GM03348 (cell line): ENCODE results near the gene DUOX2.
"Not testable (repeated sequence)": the region's sequence is repeated elsewhere in the genome, so short reads cannot be mapped to it uniquely, and the experiment has no call there.

Source experiments
- DNase-seq: peaks from one replicate; pipeline ENCODE4 v3.0.0; 2012; ENCODE audit warnings: low spot score

DUOX2 gene

GRCh38 chr15:45100884-45101625, 12.9 kb downstream of the DUOX2 start:
- no peak for DNase-seq

DNA sequence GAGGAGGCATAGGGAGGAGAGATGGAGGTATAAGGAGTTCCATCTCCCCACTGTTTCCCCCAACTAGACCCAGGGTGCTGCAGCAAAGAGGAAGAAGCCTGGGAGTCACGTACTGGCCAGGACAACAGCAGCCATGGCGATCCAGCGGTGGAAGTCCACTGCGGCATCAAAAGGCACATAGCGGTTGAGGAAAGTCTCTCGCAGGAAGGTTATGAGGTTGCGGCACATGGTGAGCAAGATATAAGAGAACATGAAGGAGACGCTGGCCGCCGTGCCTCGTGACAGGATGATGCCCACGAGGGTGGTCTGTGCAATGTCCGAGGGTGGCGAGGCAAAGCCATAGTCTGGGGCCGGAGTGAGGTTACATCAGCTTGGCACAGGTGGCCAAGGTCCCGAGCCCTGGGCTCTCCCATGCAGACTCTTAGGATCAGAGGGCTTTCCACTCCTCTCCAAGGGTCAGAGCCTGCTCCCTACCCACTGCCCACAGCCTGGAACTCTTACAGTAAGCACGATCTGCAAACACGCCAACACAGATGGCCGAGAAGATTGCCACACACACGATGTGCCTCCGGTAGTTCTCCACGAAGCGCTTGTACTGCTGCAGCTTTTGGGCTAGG, 14.3 kb downstream of the DUOX2 start:
- DNase-seq: no peak

- DNase-seq: no peak
Observed at GRCh38 chr15:45097466-45097865, 16.5 kb downstream of the DUOX2 start.

DNA sequence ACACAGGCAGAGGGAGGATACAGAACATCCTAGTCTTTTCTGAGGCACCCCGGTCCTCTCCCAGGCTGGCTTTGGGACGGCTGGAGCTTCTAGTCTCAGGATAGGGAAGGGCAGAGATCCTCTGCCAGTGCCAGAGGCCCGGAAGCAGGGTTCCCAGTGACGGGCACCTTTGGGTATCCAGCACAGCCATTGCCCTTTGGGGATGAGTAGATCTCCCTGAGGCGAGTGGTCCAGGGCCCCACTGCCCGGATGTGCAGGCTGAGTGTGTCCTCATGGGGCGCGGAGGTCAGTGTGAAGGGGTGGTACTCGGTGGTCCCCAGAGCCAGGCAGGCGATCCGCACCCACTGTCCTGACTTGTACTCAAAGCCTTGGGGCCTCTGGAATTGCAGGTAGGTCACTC, 18.3 kb downstream of the DUOX2 start:
- DNase-seq: no peak

GRCh38 chr15:45094358-45094730, 19.6 kb downstream of the DUOX2 start:
- no peak for DNase-seq

- DNase-seq: no peak
Observed at GRCh38 chr15:45093622-45094357, 20.2 kb downstream of the DUOX2 start.

GRCh38 chr15:45093013-45093412, 21.0 kb downstream of the DUOX2 start:
- DNase-seq: no peak

DNA sequence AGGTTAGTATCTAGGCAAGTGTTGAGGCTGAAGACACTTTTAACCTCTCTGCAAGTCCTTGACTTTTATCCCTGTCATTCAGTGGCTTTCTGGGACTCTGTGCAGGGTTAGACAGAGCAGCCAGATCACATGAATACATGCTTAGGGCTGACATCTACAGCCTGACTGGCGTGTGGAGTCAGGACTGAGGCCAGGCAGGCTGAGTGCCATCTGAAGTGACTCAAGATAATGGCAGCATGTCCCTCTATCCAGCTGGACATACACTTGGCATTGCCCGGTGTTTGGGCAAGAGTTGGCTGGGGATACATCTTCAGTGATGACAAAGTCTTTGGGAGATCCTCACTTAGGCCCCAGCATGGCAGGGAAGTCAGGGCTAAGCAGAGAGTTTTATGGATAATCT, 22.4 kb downstream of the DUOX2 start:
- DNase-seq: no peak

DNA sequence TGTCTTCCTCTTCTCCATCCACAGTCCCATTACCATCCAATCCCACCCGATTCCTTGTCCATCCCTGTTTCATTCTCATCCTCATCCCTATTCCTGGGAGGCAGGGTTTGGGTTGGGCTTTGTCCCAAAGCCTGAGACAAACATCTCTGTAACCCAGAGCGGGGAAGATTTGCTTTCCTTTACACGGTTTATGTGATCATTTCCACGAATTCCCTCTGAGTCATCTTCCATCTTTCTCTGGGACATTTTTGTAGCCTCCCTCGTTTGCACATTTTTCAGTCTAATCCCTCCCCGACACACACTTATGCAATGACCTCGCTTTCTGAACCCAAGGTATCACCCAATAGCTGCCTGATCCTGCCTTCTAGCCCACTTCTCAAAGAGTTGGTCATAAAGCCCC, 22.8 kb downstream of the DUOX2 start:
- no peak for DNase-seq

DNA sequence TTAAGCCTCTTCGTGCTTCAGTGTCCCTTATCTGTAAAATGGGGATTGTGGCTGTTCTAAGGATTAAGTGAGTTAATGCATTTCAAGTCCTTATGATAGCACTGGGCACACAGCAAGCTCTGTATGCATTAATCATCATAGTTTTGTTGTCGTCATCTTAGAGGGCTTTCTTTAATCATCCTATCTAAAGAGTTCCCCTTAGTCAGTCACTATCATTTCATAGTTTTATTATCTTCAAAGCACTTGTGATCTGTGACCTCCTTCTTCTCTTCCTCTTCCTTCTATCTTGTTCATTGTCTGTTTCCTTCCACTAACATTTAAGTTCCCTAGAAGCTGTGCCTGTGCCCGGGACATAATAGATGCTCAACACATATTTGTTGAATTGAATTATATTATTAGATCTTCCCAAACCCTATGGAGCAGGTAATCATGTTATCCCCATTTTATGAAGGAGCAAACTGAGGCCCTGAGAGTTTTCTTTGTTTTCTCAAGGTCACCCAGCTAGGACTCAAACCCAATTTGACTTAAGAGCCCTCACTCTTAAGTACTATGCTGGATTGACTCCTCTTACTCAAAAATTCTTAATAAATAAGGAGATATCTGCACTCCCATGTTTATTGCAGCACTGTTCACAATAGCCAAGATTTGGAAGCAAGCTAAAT, 24.1 kb downstream of the DUOX2 start:
- no peak for DNase-seq

DNA sequence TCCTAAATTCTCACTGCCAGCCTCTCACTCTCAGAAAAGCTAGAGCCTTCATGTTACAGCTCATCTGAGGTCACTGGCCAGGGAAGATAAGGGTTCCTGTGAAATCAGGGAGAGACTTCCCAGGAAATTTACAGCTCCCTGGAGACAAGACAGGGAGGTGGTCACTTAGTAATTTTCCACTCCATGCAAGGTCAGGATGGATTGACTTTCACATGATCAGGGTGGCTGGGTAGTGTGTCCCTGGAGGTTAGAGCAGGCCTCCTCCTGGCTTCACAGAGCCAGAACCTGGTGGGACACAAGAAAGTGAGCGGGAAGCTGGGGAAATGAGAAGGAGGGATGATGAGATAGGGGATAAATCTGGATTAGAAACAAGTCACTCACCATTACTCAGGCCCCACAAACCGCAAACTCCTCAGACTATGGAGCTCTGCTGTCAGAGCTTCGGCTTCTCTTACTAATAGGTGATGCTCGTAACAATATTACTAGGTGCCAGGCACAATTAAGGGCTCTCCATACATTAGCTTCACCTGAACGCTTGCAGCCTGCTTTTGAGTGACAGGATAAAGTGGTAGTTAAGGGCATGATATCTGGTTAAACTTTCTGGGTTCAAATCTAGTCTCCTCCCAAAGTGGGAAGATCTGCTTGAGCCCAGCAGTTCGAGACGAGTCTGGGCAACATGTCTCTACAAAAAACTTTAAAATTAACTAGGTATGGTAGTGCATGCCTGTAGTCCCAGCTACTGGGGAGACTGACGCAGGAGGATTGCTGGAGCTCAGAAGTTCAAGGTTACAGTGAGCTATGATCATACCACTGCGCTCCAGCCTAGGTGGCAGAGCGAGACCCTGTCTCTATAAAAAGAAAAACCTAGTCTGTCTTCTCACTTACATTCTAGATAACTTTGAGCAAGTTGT, 24.9 kb downstream of the DUOX2 start:
- DNase-seq: peak; percentile 6

GRCh38 chr15:45087513-45087912, 26.5 kb downstream of the DUOX2 start:
- DNase-seq: no peak

- no peak for DNase-seq
Observed at GRCh38 chr15:45084163-45084562, 29.8 kb downstream of the DUOX2 start.

DNA sequence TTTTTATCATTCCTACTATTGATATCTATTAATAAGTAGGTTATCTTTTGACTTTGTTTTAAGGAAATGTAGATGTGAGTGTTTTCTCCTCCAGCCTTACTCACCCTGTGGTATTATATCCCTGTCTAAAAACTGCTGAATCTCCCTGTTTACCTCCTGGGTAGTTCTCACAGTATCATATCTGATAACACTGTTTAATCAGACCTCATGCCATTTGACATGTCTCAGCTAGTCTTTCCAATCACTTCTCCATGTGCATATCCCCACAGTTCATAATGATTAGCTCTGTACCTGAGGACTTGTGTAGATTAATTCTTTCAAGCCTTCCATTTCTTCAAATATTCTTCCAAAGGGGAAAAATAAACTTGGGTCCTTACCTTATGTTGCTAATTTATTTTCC, 30.7 kb downstream of the DUOX2 start:
- DNase-seq: no peak

GRCh38 chr15:45082412-45082811, 31.6 kb downstream of the DUOX2 start:
- not testable (repeated sequence) for DNase-seq

DNA sequence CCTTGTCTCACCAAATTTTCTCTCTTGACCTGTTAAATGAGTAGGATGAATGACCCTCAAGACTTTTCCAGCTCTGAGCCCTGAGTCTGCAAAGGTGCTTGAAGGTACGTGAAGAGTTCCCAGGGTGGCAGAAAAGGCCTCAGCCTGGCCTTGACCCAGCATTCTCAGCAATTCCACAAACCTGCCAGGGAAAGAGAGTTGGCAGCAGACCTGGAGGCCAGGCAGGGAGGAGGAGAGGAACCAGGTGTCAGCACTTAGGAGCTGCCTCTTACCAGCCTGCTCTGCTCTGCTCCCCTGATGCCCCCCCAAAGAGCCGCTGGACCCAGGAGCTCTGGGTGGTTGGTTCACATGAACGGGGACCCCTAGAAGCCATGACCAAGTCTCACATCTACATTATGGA, 33.4 kb downstream of the DUOX2 start:
- not testable (repeated sequence) for DNase-seq

DNA sequence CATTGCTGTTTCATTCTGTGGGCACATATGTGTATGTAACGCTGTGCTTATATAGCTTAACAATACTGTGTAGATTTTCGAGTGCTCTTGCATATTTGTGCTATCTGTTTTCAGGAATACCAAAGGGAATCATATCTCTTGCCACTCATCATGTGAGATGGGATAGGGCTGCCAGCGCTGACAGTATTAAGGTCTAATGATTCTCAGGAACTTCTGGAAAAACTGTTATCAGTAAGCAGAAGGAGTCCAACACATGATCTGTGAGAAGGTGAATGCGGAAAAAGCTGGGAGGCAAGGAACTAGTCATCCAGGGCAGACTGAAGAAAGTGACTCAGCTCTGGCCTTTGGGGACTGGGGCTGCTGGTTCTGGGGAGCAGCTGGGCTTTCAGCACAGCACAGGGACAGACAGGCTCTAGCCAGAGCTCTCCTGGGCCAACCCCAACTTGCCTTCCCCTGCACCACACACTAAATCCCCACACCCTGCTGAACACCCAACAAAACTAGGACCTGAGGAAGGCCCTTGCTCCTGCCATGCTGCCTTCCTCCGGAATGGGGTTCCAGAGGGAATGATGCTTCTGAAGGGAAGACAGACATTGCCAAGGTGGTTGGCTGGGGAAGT, 34.2 kb downstream of the DUOX2 start:
- DNase-seq: not testable (repeated sequence)

- DNase-seq: not testable (repeated sequence)
Observed at GRCh38 chr15:45079201-45079600, 34.8 kb downstream of the DUOX2 start.

GRCh38 chr15:45077391-45077790, 36.6 kb downstream of the DUOX2 start:
- not testable (repeated sequence) for DNase-seq

DNA sequence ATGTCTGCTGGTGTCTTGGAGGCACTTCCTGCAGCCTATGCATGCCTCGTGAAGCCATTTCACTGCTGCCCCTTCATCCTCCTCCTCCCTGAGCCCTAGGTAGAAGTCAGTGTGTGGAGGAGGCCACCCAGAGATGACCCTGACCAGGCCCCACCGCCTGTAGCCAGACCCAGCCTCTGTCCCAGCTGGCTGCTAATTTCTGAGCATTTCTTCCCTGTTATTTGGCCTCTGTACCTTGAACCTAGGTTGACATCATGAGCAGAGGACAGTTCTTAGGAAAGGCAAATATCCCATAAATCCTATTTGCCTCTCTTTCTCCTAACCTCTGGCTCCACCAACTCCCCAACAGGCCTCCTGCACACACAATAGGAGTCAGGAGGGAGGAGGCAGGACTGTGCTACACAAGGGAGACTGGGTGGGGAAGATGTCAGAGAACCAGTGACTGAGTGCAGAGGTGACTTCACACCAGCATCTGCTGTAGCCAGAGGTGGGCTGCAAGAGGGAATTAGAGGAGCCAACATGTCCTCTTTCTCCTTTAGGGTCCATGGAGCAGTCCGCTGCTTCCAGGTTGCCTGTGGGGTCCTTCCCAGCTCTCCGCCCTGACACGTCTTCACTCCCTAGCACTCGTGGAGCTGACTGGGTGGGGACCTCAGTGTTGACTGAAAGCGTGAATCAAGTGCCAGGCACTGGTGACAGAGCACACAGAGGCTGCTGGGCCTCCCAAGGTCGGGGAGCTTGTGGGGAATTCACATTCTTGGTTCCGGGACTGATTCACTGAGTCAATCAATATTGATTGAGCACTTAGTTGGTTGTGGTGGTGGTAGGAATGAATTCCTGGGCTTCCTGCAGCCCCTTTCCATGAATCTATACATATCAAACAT, 38.3 kb downstream of the DUOX2 start:
- not testable (repeated sequence) for DNase-seq
